ENCODE data around the gene MMEL1. TPM values are rescaled to one million over a fixed set of nuclear protein-coding genes. Genes with fewer than 3 reads are reported as not detected.

The MMEL1 gene
- total RNA-seq, 2 experiments from 2014 or later = not detected

- Histone ChIP-seq H2AFZ (ENCODE audit: low read length) (no peak overlapping the region), H3K9me3 (ENCODE audit: low read length) (no peaks in the 10 kb centered on the region), H3K4me3 (ENCODE audit: low read depth, low read length, poor library complexity, severe bottlenecking) (no peak overlapping the region), H3K4me2 (ENCODE audit: low read length) (no peak overlapping the region), H3K4me1 (ENCODE audit: insufficient read depth, low read length, poor library complexity, severe bottlenecking) (no peaks in the 10 kb centered on the region), H4K20me1 (ENCODE audit: insufficient read depth, low read length) (no peaks in the 10 kb centered on the region), H3K79me2 (ENCODE audit: insufficient read depth, low read depth, low read length) (no peaks in the 10 kb centered on the region), H3K36me3 (ENCODE audit: insufficient read depth, low read length) (no peaks in the 10 kb centered on the region), H3K9me2 (ENCODE audit: insufficient read depth, low read length) (no peaks in the 10 kb centered on the region), H3K27ac (ENCODE audit: low read depth, low read length, poor library complexity, severe bottlenecking) (no peak overlapping the region)
- DNase-seq (ENCODE audit: low spot score) = no peak
- CTCF ChIA-PET (ENCODE audit: unreplicated experiment) = no interaction called here
- no TSS peak for BruUV-seq (replicated peaks)
- no peak for TF ChIP-seq EZH2phosphoT487 (IDR thresholded peaks at IDR 0.05; ENCODE audit: borderline replicate concordance, low read depth, low read length)
- TF ChIP-seq, protein P1, sequence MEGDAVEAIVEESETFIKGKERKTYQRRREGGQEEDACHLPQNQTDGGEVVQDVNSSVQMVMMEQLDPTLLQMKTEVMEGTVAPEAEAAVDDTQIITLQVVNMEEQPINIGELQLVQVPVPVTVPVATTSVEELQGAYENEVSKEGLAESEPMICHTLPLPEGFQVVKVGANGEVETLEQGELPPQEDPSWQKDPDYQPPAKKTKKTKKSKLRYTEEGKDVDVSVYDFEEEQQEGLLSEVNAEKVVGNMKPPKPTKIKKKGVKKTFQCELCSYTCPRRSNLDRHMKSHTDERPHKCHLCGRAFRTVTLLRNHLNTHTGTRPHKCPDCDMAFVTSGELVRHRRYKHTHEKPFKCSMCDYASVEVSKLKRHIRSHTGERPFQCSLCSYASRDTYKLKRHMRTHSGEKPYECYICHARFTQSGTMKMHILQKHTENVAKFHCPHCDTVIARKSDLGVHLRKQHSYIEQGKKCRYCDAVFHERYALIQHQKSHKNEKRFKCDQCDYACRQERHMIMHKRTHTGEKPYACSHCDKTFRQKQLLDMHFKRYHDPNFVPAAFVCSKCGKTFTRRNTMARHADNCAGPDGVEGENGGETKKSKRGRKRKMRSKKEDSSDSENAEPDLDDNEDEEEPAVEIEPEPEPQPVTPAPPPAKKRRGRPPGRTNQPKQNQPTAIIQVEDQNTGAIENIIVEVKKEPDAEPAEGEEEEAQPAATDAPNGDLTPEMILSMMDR (conservative IDR thresholded peaks at IDR 0.05; ENCODE audit: low read length) = no peak
- intact Hi-C loops (cut with micrococcal nuclease; ENCODE audit: unreplicated experiment) = no loop called here
- POLR2A ChIA-PET = no interaction called here
Measured at GRCh38 chr1:2625311-2625710, 7.5 kb downstream of the MMEL1 start.

GRCh38 chr1:2624735-2625300 lies 8.0 kb downstream of the MMEL1 start:
- no peaks in the 10 kb centered on the region for H3K4me1 ChIP-seq (ENCODE audit: insufficient read depth, low read length, poor library complexity, severe bottlenecking)
- H3K79me2 ChIP-seq (ENCODE audit: insufficient read depth, low read depth, low read length) = no peaks in the 10 kb centered on the region
- DNase-seq (ENCODE audit: low spot score) = no peak
- POLR2A ChIA-PET = no interaction called here
- intact Hi-C loops (cut with micrococcal nuclease; ENCODE audit: unreplicated experiment) = no loop called here
- H3K4me2 ChIP-seq (ENCODE audit: low read length) = no peak overlapping the region
- CTCF ChIA-PET (ENCODE audit: unreplicated experiment) = no interaction called here
- H3K9me3 ChIP-seq (ENCODE audit: low read length) = no peaks in the 10 kb centered on the region
- TF ChIP-seq, protein P1 (conservative IDR thresholded peaks at IDR 0.05; ENCODE audit: low read length) = no peak
- no peak for TF ChIP-seq EZH2phosphoT487 (IDR thresholded peaks at IDR 0.05; ENCODE audit: borderline replicate concordance, low read depth, low read length)
- no peaks in the 10 kb centered on the region for H3K9me2 ChIP-seq (ENCODE audit: insufficient read depth, low read length)
- H3K36me3 ChIP-seq (ENCODE audit: insufficient read depth, low read length) = no peaks in the 10 kb centered on the region
- H3K27ac ChIP-seq (ENCODE audit: low read depth, low read length, poor library complexity, severe bottlenecking) = no peak overlapping the region
- H2AFZ ChIP-seq (ENCODE audit: low read length) = no peak overlapping the region
- BruUV-seq (replicated peaks) = no TSS peak
- H4K20me1 ChIP-seq (ENCODE audit: insufficient read depth, low read length) = no peaks in the 10 kb centered on the region
- H3K4me3 ChIP-seq (ENCODE audit: low read depth, low read length, poor library complexity, severe bottlenecking) = no peak overlapping the region

DNA sequence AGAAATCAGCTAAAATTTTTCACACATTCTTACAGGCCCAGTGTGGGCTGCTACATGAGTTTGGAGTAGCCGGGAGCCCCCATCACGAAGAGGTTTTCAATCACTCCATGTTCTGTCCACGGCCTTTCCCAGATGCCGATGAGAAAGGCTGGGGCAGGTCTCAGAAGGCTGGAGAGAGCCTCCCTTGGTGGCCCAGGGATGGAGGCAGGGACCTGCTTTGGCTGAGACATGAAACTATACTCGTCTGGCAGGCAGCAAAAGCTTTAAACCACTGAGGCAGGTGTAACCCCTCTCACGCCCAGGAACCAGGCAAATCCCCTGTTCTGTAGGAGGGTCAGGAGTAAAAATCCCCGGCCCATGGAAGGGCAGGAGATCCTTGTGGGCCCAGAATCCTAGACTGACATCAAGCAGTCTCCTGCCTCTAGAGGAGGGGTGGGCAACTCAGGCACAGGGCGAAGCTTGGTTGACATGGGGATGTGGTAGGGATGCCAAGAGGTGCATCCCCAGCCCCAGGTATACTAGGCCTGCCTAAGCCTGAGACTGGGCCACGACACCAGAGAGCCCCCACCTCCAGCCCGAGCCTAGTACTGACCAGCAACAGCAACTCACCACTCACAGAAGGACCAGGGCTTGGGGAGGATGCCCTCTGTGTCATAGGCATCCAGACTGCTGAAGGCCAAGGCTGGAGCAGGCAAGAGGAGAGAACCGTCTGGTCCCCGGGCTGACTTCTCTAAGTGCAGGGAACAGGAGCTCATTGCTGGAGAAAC lies 9.1 kb downstream of the MMEL1 start:
- H3K36me3 ChIP-seq (ENCODE audit: insufficient read depth, low read length) = no peaks in the 10 kb centered on the region
- H2AFZ ChIP-seq (ENCODE audit: low read length) = no peak overlapping the region
- no TSS peak for BruUV-seq (replicated peaks)
- DNase-seq (ENCODE audit: low spot score) = no peak
- H3K79me2 ChIP-seq (ENCODE audit: insufficient read depth, low read depth, low read length) = no peaks in the 10 kb centered on the region
- ChIA-PET CTCF (ENCODE audit: unreplicated experiment) (no interaction called here), POLR2A (no interaction called here)
- intact Hi-C loops (cut with micrococcal nuclease; ENCODE audit: unreplicated experiment) = no loop called here
- H4K20me1 ChIP-seq (ENCODE audit: insufficient read depth, low read length) = no peaks in the 10 kb centered on the region
- no peaks in the 10 kb centered on the region for H3K4me1 ChIP-seq (ENCODE audit: insufficient read depth, low read length, poor library complexity, severe bottlenecking)
- H3K9me3 ChIP-seq (ENCODE audit: low read length) = no peaks in the 10 kb centered on the region
- no peaks in the 10 kb centered on the region for H3K9me2 ChIP-seq (ENCODE audit: insufficient read depth, low read length)
- no peak overlapping the region for H3K4me2 ChIP-seq (ENCODE audit: low read length)
- H3K4me3 ChIP-seq (ENCODE audit: low read depth, low read length, poor library complexity, severe bottlenecking) = no peak overlapping the region
- TF ChIP-seq EZH2phosphoT487 (IDR thresholded peaks at IDR 0.05; ENCODE audit: borderline replicate concordance, low read depth, low read length) = no peak
- TF ChIP-seq, protein P1 (conservative IDR thresholded peaks at IDR 0.05; ENCODE audit: low read length) = no peak
- no peak overlapping the region for H3K27ac ChIP-seq (ENCODE audit: low read depth, low read length, poor library complexity, severe bottlenecking)

Data from OCI-LY7 (cell line).